Ishikawa (cell line): ENCODE measurements around the gene RPTOR.

Experiments
- CREB1 ChIP-seq: IDR thresholded peaks from 2 replicates; pipeline ENCODE4 v1.6.1; 2012; ENCODE audit warnings: low read depth
- EP300 ChIP-seq: IDR thresholded peaks from 2 replicates; pipeline ENCODE4 v1.6.1; 2012; ENCODE audit warnings: borderline replicate concordance
- FOXM1 ChIP-seq: IDR thresholded peaks from 2 replicates; pipeline ENCODE4 v1.6.1; 2012; ENCODE audit warnings: low read depth, borderline replicate concordance
- MAX ChIP-seq: IDR thresholded peaks from 2 replicates; pipeline ENCODE4 v1.6.1; 2012
- NFIC ChIP-seq: IDR thresholded peaks from 2 replicates; pipeline ENCODE4 v1.6.1; 2012
- RAD21 ChIP-seq: IDR thresholded peaks from 2 replicates; pipeline ENCODE4 v1.6.1; 2012; ENCODE audit warnings: low read depth
- TAF1 ChIP-seq: IDR thresholded peaks from 2 replicates; pipeline ENCODE4 v1.6.1; 2012; ENCODE audit warnings: low read depth, mild to moderate bottlenecking
- TEAD4 ChIP-seq: IDR thresholded peaks from 2 replicates; pipeline ENCODE4 v1.6.1; 2012
- YY1 ChIP-seq: IDR thresholded peaks from 2 replicates; pipeline ENCODE4 v1.6.1; 2012; ENCODE audit warnings: low read depth
- TF ChIP-seq, protein P1 (sequence below): IDR thresholded peaks from 2 replicates; pipeline ENCODE4 v1.6.1; 2012

DNA sequence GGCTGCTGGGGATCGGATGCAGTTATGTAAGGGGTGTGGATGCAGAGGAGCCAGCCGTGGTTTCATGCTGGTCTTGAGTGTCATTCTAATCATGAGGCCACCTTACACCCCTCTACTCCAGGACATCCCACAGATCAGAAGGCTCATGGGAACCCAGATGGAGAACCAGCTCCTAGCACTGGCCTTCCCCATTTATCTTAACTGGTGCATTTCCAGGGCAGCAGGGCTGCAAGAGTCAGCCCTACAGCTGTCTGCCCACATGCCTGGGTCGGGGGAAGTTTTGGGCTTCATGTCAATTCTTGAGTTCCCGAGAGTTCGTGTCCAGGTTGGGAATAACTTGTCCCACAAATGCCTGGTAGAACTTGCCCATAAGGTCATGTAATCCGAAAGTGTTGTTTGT lies 29.1 kb downstream of the RPTOR start:
- TF ChIP-seq, protein P1, sequence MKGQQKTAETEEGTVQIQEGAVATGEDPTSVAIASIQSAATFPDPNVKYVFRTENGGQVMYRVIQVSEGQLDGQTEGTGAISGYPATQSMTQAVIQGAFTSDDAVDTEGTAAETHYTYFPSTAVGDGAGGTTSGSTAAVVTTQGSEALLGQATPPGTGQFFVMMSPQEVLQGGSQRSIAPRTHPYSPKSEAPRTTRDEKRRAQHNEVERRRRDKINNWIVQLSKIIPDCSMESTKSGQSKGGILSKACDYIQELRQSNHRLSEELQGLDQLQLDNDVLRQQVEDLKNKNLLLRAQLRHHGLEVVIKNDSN, result no peak
- TF ChIP-seq MAX (no peak), NFIC (no peak), RAD21 (no peak), TEAD4 (no peak), TAF1 (no peak), YY1 (no peak), EP300 (no peak), FOXM1 (no peak), CREB1 (no peak)
